AG04450 (cell line): ENCODE results near the gene ALDOC. TPM values are rescaled to one million over a fixed set of nuclear protein-coding genes. Genes with fewer than 3 reads are reported as not detected.
A peak's percentile ranks its signal among the peaks of the same experiment; 100 is the strongest.

ENCODE experiments used
- CTCF ChIA-PET: fragments of 300-600, 350-600 bp; formaldehyde crosslinking; extraction: SDS; loops from one replicate; lab custom pipeline; 2022; ENCODE audit warnings: antibody characterized with exemption, inconsistent platforms; lab: Charles Lee
- POLR2A ChIA-PET: fragments of 350-600 bp; formaldehyde crosslinking; extraction: SDS; loops from one replicate; lab custom pipeline; 2021; ENCODE audit warnings: antibody characterized with exemption, inconsistent platforms; lab: Yijun Ruan, JAX
- DNase-seq: peaks from one replicate; pipeline ENCODE4 v3.0.0-alpha.2; 2011; ENCODE audit warnings: low read depth, low spot score
- H3K27ac ChIP-seq: one replicate; pipeline ENCODE4 v1.5.1; 2012; ENCODE audit warnings: low read depth, low read length, control low read depth
- H3K27me3 ChIP-seq: one replicate; pipeline ENCODE4 v1.6.0; 2012; ENCODE audit warnings: low read length; ENCODE audit not compliant: control insufficient read depth, insufficient read depth
- H3K4me3 ChIP-seq: 2 replicates; pipeline ENCODE4 v1.5.1; 2011; ENCODE audit warnings: mild to moderate bottlenecking, low read depth, low read length, control low read depth
- H3K9me3 ChIP-seq: 2 replicates; pipeline ENCODE4 v1.5.1; 2012; ENCODE audit warnings: low read length; ENCODE audit not compliant: control insufficient read depth, insufficient read depth
- CTCF ChIP-seq: IDR thresholded peaks from 2 replicates; pipeline ENCODE4 v1.5.1; 2011; ENCODE audit warnings: low read depth, low read length, control low read depth, inconsistent platforms
- polyA plus RNA-seq: library from polyadenylated mRNA; depleted of rRNA; stranded (reverse); fragments of >200 nt; gene quantifications from 2 replicates; pipeline ENCODE4 v1.2.3, GENCODE V29; 2011

Gene ALDOC
- polyA plus RNA-seq, 1 experiment = 46.3 TPM

- ChIA-PET POLR2A (no interaction called here), CTCF (no interaction called here)
- no peak for DNase-seq
- no peak for TF ChIP-seq CTCF
- no peaks in the 10 kb centered on the region for H3K27me3 ChIP-seq
- no peak overlapping the region for H3K4me3 ChIP-seq
- H3K27ac ChIP-seq = no peak overlapping the region
- no peaks in the 10 kb centered on the region; the same call in 1 of the 2 replicates for H3K9me3 ChIP-seq
Measured at GRCh38 chr17:28573521-28573920, 3.2 kb downstream of the ALDOC start.

GRCh38 chr17:28573040-28573380, 3.7 kb downstream of the ALDOC start:
- no peak for DNase-seq
- POLR2A ChIA-PET = no interaction called here
- no peak for TF ChIP-seq CTCF
- no peaks in the 10 kb centered on the region for H3K27me3 ChIP-seq
- no peak overlapping the region for H3K4me3 ChIP-seq
- H3K27ac ChIP-seq = no peak overlapping the region
- CTCF ChIA-PET = no interaction called here
- H3K9me3 ChIP-seq = no peaks in the 10 kb centered on the region; the same call in 1 of the 2 replicates

- Histone ChIP-seq H3K27me3 (no peaks in the 10 kb centered on the region), H3K4me3 (no peak overlapping the region; the same call in 1 of the 2 replicates), H3K27ac (no peak overlapping the region), H3K9me3 (no peaks in the 10 kb centered on the region; the same call in 1 of the 2 replicates)
- TF ChIP-seq CTCF = no peak
- DNase-seq = no peak
- ChIA-PET CTCF (interaction anchor here (1.0 kb wide), 1 partner anchor 25 kb away, joined by 3 read pairs; no protein-coding TSS in a partner anchor), POLR2A (interaction anchor here (0.9 to 1.9 kb wide), 3 partner anchors 11 to 21 kb away, joined by 3 to 10 read pairs (median 3); partner anchors contain the start of gene UNC119)
Measured at GRCh38 chr17:28572259-28573039, 4.2 kb downstream of the ALDOC start.

- Histone ChIP-seq H3K27ac (no peak within 1 kb of the TSS), H3K27me3 (no peaks in the 10 kb centered on the region), H3K4me3 (peak within 1 kb of the TSS; percentile 99), H3K9me3 (no peaks in the 10 kb centered on the region; the same call in 1 of the 2 replicates)
- TF ChIP-seq CTCF = no peak
- CTCF ChIA-PET = interaction anchor here (1.0 kb wide), 1 partner anchor 24 kb away, joined by 3 read pairs; no protein-coding TSS in a partner anchor
- POLR2A ChIA-PET = interaction anchor here (0.9 to 1.9 kb wide), 4 partner anchors 10 to 74 kb away, joined by 3 to 10 read pairs (median 3); partner anchors contain the start of genes BLTP2 and UNC119
- peak; percentile 66 for DNase-seq
Measured at GRCh38 chr17:28571361-28572122, 5.2 kb downstream of the ALDOC start, which contains the start of gene PIGS. PIGS (minus strand) TSS chr17:28571524; CDS start chr17:28571496, 28 bp downstream.
